Measurements from ENCODE around the gene POLR2F. TPM values are rescaled to one million over a fixed set of nuclear protein-coding genes. Genes with fewer than 3 reads are reported as not detected.

Gene POLR2F
- total RNA-seq, 1 experiment from 2014 or later, result 116 TPM

DNA sequence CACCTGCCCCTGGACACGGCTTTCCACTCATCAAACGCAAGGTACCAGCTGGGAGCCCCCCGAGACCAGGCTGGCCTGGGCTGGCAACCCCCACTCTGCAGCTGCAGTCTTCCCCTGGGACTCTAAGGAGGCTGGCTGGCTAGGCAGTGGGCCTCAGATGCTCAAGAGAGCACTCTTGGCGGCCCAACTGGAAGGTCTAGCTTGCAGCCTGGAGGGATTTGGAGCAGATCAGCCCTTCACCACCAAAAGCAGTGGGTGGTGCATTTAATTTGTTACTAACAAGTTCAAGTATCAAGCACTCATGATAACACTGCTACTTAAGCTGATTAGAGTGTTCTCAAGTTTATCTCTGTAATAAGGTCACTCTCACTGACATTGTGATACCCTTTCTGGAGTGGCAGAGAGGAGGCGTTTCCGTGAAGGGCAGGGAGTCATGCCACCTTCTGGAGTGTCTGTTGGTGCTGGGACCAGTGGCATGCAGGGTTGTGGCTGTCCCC lies 21.6 kb upstream of the POLR2F start:
- peak overlapping the region; percentile 68 for H3K27ac Mint-ChIP-seq (ENCODE audit: unreplicated experiment)
- H3K4me3 Mint-ChIP-seq (ENCODE audit: unreplicated experiment), result no peak overlapping the region
- no peaks in the 10 kb centered on the region for H3K27me3 ChIP-seq (replicated peaks; ENCODE audit: control insufficient read depth, insufficient read depth, low read length)
- H3K9me3 ChIP-seq, result no peaks in the 10 kb centered on the region
- H3K27me3 Mint-ChIP-seq (ENCODE audit: insufficient read depth, unreplicated experiment), result no peaks in the 10 kb centered on the region
- ChIA-PET POLR2A (no interaction called here), CTCF (interaction anchor here (0.6 to 0.8 kb wide), 3 partner anchors 26 to 120 kb away, joined by 3 read pairs; partner anchors contain the start of gene MICALL1)
- peaks cover 43% of the 10 kb centered on the region for H3K36me3 Mint-ChIP-seq (ENCODE audit: insufficient read depth, unreplicated experiment)
- H3K9me3 Mint-ChIP-seq (ENCODE audit: unreplicated experiment), result no peaks in the 10 kb centered on the region
- H3K36me3 ChIP-seq (ENCODE audit: control insufficient read depth, insufficient read depth, low read length), result no peaks in the 10 kb centered on the region
- TF ChIP-seq, protein P1, sequence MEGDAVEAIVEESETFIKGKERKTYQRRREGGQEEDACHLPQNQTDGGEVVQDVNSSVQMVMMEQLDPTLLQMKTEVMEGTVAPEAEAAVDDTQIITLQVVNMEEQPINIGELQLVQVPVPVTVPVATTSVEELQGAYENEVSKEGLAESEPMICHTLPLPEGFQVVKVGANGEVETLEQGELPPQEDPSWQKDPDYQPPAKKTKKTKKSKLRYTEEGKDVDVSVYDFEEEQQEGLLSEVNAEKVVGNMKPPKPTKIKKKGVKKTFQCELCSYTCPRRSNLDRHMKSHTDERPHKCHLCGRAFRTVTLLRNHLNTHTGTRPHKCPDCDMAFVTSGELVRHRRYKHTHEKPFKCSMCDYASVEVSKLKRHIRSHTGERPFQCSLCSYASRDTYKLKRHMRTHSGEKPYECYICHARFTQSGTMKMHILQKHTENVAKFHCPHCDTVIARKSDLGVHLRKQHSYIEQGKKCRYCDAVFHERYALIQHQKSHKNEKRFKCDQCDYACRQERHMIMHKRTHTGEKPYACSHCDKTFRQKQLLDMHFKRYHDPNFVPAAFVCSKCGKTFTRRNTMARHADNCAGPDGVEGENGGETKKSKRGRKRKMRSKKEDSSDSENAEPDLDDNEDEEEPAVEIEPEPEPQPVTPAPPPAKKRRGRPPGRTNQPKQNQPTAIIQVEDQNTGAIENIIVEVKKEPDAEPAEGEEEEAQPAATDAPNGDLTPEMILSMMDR (IDR thresholded peaks at IDR 0.05; ENCODE audit: insufficient read depth in 1 of 2, low read depth in 1 of 2, low read length in 1 of 2, severe bottlenecking in 1 of 2, unreplicated experiment in 1 of 2), result no peak
- no peak overlapping the region for H3K4me3 ChIP-seq (ENCODE audit: low read depth, low read length)
- H3K4me1 Mint-ChIP-seq (ENCODE audit: low read depth, unreplicated experiment), result peaks cover 8% of the 10 kb centered on the region
- intact Hi-C loops (cut with micrococcal nuclease; ENCODE audit: unreplicated experiment), result loop anchor here (5.0 kb wide), 1 partner anchor 35 kb away; no protein-coding TSS in a partner anchor
- DNase-seq, result no peak
- no TSS peak for BruUV-seq (replicated peaks)
- H3K4me1 ChIP-seq, result no peaks in the 10 kb centered on the region

GRCh38 chr22:37932401-37932800 lies 21.1 kb upstream of the POLR2F start:
- Mint-ChIP-seq H3K27ac (ENCODE audit: unreplicated experiment) (peak overlapping the region; percentile 68), H3K27me3 (ENCODE audit: insufficient read depth, unreplicated experiment) (no peaks in the 10 kb centered on the region), H3K36me3 (ENCODE audit: insufficient read depth, unreplicated experiment) (peaks cover 48% of the 10 kb centered on the region), H3K9me3 (ENCODE audit: unreplicated experiment) (no peaks in the 10 kb centered on the region), H3K4me1 (ENCODE audit: low read depth, unreplicated experiment) (peaks cover 8% of the 10 kb centered on the region), H3K4me3 (ENCODE audit: unreplicated experiment) (no peak overlapping the region)
- Histone ChIP-seq H3K36me3 (ENCODE audit: control insufficient read depth, insufficient read depth, low read length) (no peaks in the 10 kb centered on the region), H3K4me1 (no peaks in the 10 kb centered on the region), H3K27me3 (replicated peaks; ENCODE audit: control insufficient read depth, insufficient read depth, low read length) (no peaks in the 10 kb centered on the region), H3K4me3 (ENCODE audit: low read depth, low read length) (no peak overlapping the region), H3K9me3 (no peaks in the 10 kb centered on the region)
- intact Hi-C loops (cut with micrococcal nuclease; ENCODE audit: unreplicated experiment), result loop anchor here (5.0 kb wide), 1 partner anchor 35 kb away; no protein-coding TSS in a partner anchor
- TF ChIP-seq, protein P1 (IDR thresholded peaks at IDR 0.05; ENCODE audit: insufficient read depth in 1 of 2, low read depth in 1 of 2, low read length in 1 of 2, severe bottlenecking in 1 of 2, unreplicated experiment in 1 of 2), result no peak
- no TSS peak for BruUV-seq (replicated peaks)
- ChIA-PET CTCF (interaction anchor here (0.8 kb wide), 1 partner anchor 26 kb away, joined by 3 read pairs; the partner anchor contains the start of gene MICALL1), POLR2A (no interaction called here)
- no peak for DNase-seq

- H3K9me3 Mint-ChIP-seq (ENCODE audit: unreplicated experiment), result no peaks in the 10 kb centered on the region
- intact Hi-C loops (cut with micrococcal nuclease; ENCODE audit: unreplicated experiment), result loop anchor here (5.0 kb wide), 1 partner anchor 34 kb away; no protein-coding TSS in a partner anchor
- no TSS peak for BruUV-seq (replicated peaks)
- peak overlapping the region; percentile 78 for H3K27ac Mint-ChIP-seq (ENCODE audit: unreplicated experiment)
- H3K4me3 ChIP-seq (ENCODE audit: low read depth, low read length), result no peak overlapping the region
- no peaks in the 10 kb centered on the region for H3K36me3 ChIP-seq (ENCODE audit: control insufficient read depth, insufficient read depth, low read length)
- H3K27me3 Mint-ChIP-seq (ENCODE audit: insufficient read depth, unreplicated experiment), result no peaks in the 10 kb centered on the region
- H3K4me1 Mint-ChIP-seq (ENCODE audit: low read depth, unreplicated experiment), result peaks cover 8% of the 10 kb centered on the region
- peaks cover 53% of the 10 kb centered on the region for H3K36me3 Mint-ChIP-seq (ENCODE audit: insufficient read depth, unreplicated experiment)
- no peak overlapping the region for H3K4me3 Mint-ChIP-seq (ENCODE audit: unreplicated experiment)
- H3K4me1 ChIP-seq, result no peaks in the 10 kb centered on the region
- ChIA-PET POLR2A (no interaction called here), CTCF (interaction anchor here (0.6 to 0.8 kb wide), 2 partner anchors 18 to 27 kb away, joined by 3 to 8 read pairs; partner anchors contain the start of gene MICALL1)
- H3K9me3 ChIP-seq, result no peaks in the 10 kb centered on the region
- TF ChIP-seq, protein P1 (IDR thresholded peaks at IDR 0.05; ENCODE audit: insufficient read depth in 1 of 2, low read depth in 1 of 2, low read length in 1 of 2, severe bottlenecking in 1 of 2, unreplicated experiment in 1 of 2), result no peak
- H3K27me3 ChIP-seq (replicated peaks; ENCODE audit: control insufficient read depth, insufficient read depth, low read length), result no peaks in the 10 kb centered on the region
- DNase-seq, result no peak
Observed at GRCh38 chr22:37932821-37933578, 20.5 kb upstream of the POLR2F start.

All from Caco-2 (cell line).